ENCODE measurements around the gene INO80.

GRCh38 chr15:40948706-40949473, 167.2 kb downstream of the INO80 start:
- TF ChIP-seq CTCF (IDR thresholded peaks at IDR 0.05) = no peak
- no peak for TF ChIP-seq POLR2AphosphoS5 (IDR thresholded peaks at IDR 0.05)
- no peak for TF ChIP-seq POLR2A (IDR thresholded peaks at IDR 0.05; ENCODE audit: low read depth)

All from esophagus muscularis mucosa (tissue), 3 donors.